Left kidney (tissue), 2 donors: ENCODE measurements around the gene ATRN. TPM values are rescaled to one million over a fixed set of nuclear protein-coding genes. Genes with fewer than 3 reads are reported as not detected.

Experiments
- DNase-seq: peaks from one replicate; pipeline ENCODE4 v3.0.0-alpha.2; 2013
- polyA plus RNA-seq: library from polyadenylated mRNA; unstranded; fragments of 120-200 nt; gene quantifications from one replicate; pipeline ENCODE4 v1.2.1, GENCODE V29; 2013; ENCODE audit not compliant: insufficient read length

Gene ATRN
- polyA plus RNA-seq, 1 donor, result 59.3 TPM

- DNase-seq, result no peak
Observed at GRCh38 chr20:3658019-3658715, 187.3 kb downstream of the ATRN start.

GRCh38 chr20:3658716-3659491 lies 188.1 kb downstream of the ATRN start:
- no peak for DNase-seq

- no peak for DNase-seq
Observed at GRCh38 chr20:3659492-3660261, 188.9 kb downstream of the ATRN start.

- no peak for DNase-seq
Observed at GRCh38 chr20:3660262-3661059, 189.6 kb downstream of the ATRN start.

GRCh38 chr20:3661060-3661813 lies 190.4 kb downstream of the ATRN start:
- DNase-seq, result no peak

GRCh38 chr20:3661814-3662665 lies 191.2 kb downstream of the ATRN start:
- DNase-seq, result no peak

GRCh38 chr20:3663031-3663701 lies 192.3 kb downstream of the ATRN start, which contains the start of gene GFRA4:
Gene GFRA4, minus strand, starts transcription at chr20:3663399. Its CDS starts 0 bp downstream, at chr20:3663399.
- DNase-seq, result no peak

- no peak for DNase-seq
Observed at GRCh38 chr20:3663858-3664257, 193.0 kb downstream of the ATRN start.

GRCh38 chr20:3667434-3668037 lies 196.7 kb downstream of the ATRN start:
- no peak for DNase-seq

GRCh38 chr20:3669710-3670367 lies 199.0 kb downstream of the ATRN start:
- DNase-seq, result no peak

GRCh38 chr20:3670511-3670910 lies 199.7 kb downstream of the ATRN start:
- no peak for DNase-seq

- DNase-seq, result no peak
Observed at GRCh38 chr20:3670945-3671344, 200.1 kb downstream of the ATRN start.

GRCh38 chr20:3671986-3672546 lies 201.2 kb downstream of the ATRN start:
- no peak for DNase-seq

- DNase-seq, result no peak
Observed at GRCh38 chr20:3672547-3673171, 201.8 kb downstream of the ATRN start.

- no peak for DNase-seq
Observed at GRCh38 chr20:3673221-3674070, 202.6 kb downstream of the ATRN start.

GRCh38 chr20:3674447-3674846 lies 203.6 kb downstream of the ATRN start:
- no peak for DNase-seq
